IPS-18c (cell line): Measurements from ENCODE around the gene SHISAL2A.
"Not testable (repeated sequence)": the region's sequence is repeated elsewhere in the genome, so short reads cannot be mapped to it uniquely, and the experiment has no call there.

Source experiments
- H3K4me3 ChIP-seq: 2 replicates; pipeline ENCODE4 v1.7.0; 2013; ENCODE audit warnings: low read depth, mild to moderate bottlenecking, low read length, moderate library complexity; ENCODE audit not compliant: insufficient read depth
- H3K9me3 ChIP-seq: one replicate; pipeline ENCODE4 v1.6.1; 2013; ENCODE audit warnings: mild to moderate bottlenecking, low read length, moderate library complexity; ENCODE audit not compliant: control insufficient read depth, insufficient read depth

Gene SHISAL2A

DNA sequence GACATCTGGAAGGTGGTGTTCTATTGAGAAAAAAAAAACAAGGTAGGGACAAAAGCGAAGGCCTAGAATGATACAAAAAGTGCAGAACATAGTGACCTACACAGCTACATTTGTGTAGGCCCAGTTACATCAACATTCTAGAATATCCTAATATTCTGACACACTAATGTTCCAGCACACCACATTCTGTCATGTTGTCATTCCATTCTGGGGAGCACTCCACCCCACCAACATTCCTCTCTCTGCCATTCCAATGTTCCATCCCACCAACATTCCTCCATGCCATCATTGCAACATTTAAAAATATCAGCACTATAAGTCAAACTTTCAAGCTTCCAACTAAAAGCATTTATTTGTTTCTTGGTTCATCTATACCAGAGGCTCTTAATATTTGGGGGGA is 36.7 kb downstream of the SHISAL2A start:
- Histone ChIP-seq H3K4me3 (no peak overlapping the region), H3K9me3 (no peaks in the 10 kb centered on the region)

DNA sequence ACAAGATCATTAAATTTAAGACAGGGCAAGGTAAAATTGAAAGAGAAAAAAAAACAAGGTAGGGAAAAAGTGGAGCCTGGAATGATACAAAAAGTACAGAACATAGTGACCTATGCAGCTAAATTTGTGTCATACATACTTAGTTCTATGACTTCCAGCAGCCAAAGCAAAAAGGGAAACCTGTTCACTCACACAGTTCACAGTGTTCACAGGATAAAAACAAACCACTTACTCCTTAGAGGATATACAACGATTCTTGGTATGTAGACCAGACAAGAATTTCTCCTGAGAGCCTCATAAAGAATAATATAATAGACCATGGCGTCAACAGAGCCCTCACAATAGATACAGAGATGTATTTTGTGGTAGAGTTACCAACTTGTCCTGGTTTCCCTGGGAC is 37.6 kb downstream of the SHISAL2A start:
- Histone ChIP-seq H3K4me3 (no peak overlapping the region), H3K9me3 (no peaks in the 10 kb centered on the region)

DNA sequence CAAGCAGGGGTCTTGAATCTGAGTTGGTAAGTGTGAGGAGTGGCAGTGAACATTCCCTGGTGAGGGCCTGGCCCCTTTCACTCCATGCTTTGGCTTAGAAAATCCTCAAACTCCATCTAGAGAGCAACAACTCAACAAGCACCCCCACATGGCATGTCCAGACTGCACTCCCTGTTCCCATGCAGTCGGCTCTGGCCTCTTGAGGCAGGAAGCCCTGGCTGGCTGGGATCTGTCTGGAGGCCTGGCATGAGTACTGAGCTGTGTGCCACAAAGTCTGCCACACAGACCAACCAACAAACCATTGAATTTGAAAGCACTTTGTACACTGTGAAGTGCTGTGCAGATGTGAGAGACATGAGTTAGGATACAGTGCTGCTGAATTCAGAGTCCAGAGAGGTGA is 40.0 kb downstream of the SHISAL2A start:
- no peak overlapping the region for H3K4me3 ChIP-seq

DNA sequence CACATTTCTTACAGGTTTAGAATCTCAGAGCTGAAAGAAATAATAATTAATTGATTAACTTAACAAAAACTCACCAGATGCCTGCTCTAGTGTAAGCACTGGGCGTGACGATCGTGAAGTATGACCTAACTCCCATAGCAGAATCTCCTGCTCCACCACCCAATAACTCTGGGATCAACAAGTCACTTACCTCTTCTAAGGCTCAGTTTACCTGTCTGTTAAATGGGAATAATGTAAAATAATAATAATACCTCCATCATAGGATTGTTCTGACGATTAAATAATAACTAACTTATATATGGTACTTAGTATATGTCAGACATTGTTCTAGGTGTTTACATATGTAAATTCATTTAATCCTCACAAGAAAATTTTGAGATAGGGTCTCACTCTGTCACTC is 40.5 kb downstream of the SHISAL2A start:
- no peaks in the 10 kb centered on the region for H3K9me3 ChIP-seq
- H3K4me3 ChIP-seq: no peak overlapping the region

More for the DNA sequence above, 40.0 kb downstream of the SHISAL2A start:
- H3K9me3 ChIP-seq: no peaks in the 10 kb centered on the region

DNA sequence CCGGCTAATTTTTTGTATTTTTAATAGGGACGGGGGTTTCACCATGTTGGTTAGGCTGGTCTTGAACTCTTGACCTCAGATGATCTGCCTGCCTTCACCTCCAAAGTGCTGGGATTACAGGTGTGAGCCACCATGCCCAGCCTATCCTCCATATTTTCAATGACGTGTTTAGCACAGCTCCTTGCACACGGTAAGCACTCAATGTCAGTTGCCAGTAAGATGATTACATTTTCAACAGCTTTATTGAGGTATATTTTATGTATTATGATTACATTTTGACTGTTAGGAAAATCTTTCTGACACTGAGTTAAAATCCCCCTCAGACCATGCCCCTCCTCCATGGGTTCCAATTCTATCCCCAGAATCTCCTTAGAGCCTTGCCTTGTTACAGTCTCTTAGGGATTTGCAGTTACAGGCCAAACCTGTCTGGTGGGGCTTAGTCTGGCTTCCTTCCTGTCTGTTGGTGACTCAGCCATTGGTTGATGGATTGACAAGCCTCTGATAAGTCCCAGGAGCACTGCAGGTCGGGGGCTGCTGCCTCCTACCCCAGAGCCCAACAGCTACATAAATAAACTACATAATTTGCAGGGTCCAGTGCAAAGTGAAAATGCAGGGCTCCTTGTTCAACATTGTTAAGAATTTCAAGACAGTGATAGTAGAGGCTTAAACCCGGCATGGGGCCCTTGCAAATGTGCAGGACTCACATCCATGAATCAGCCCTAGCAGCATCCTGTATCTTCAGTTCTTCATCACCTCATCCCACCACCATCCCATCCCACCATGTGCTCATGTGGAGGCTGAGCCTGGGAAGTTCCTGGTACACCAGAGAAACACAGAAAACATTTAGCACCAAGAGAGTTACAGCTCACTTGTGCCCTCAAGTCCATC is 41.8 kb downstream of the SHISAL2A start:
- H3K9me3 ChIP-seq: no peaks in the 10 kb centered on the region

DNA sequence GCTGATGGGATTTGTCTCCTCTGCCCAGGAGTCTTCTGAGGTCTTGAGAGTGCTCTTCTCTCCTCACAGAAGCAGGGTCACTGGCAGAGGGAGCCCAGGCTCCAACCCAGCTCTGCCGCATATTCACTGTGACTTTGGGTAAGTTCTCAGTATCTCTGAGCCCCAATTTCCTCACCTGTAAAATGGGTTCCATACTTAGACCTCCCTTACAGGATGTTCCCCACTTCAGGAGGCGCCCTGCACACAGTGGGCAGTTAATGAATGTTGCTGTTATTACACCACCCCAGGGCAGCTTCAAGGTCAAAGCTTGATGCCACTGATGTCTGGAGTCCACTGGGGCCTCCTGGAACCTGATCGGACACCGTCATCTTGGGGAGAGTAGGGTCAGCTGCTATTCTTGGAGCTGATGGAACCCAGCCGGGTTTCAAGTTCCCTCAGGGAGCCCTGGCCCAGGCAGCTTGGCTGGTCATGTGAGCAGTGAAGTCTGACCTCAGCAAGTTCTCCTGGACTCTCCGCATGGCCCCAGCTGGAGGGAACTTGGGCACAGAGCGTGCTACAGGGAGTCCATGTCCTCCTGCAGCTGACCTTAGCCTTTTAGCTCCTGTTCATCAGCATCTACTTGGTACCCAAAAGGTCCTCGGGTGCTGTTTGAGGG is 43.4 kb downstream of the SHISAL2A start:
- Histone ChIP-seq H3K4me3 (no peak overlapping the region), H3K9me3 (no peaks in the 10 kb centered on the region)

More for the DNA sequence above, 41.8 kb downstream of the SHISAL2A start:
- H3K4me3 ChIP-seq: no peak overlapping the region

DNA sequence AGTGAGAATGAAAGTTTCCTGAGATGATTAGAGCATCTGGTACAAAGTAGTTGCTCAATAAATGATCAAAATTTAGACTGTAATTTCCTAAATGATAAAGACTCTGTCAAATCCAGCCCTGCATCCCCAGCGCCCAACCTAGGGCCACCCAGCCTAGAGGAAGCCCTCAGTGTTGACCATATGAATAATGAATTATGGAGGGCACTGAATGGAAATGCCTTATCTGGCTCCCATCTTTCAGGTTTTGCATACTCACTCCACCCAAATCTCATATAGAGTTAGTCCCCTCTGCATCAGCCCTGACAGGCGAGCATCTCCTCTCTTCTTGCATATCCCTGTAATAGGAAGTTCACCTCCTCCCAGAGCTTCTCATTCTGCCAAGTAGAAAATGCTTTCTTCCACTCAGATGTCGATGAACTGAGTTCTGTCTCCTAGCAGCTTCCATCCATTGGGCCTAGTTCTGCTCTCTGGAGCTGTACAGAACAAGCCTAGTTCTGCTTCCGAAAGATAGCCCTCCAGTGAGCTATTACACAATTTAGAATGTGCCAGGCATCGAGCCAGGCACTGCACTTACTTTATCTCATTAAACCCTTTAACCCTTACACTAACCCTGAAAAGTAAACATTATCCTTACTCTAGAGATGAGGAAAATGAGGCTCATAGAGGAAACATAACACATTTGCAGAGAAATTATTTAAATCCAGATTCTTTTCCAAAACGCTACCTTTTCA is 44.3 kb downstream of the SHISAL2A start:
- H3K4me3 ChIP-seq: no peak overlapping the region
- H3K9me3 ChIP-seq: no peaks in the 10 kb centered on the region

DNA sequence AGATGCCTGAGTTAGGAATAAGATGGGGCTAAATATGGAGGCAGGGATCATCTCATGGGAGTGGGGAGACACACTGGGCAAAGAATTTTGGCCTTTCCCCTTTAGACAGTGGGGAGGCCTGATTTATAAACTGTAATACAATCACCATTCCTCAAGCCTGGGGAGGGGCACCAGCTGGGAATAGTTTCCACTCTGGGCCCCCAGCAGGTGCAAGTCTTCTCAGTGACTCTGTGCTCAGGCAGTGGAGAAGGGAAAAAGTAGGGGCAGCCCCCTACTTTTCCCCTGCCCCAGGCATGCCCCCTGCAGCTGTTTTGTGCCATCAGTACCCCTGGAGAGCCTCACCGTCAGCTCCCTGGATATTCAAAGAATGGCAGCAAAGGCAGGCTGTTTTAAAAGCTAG is 46.1 kb downstream of the SHISAL2A start:
- no peaks in the 10 kb centered on the region for H3K9me3 ChIP-seq
- H3K4me3 ChIP-seq: no peak overlapping the region

DNA sequence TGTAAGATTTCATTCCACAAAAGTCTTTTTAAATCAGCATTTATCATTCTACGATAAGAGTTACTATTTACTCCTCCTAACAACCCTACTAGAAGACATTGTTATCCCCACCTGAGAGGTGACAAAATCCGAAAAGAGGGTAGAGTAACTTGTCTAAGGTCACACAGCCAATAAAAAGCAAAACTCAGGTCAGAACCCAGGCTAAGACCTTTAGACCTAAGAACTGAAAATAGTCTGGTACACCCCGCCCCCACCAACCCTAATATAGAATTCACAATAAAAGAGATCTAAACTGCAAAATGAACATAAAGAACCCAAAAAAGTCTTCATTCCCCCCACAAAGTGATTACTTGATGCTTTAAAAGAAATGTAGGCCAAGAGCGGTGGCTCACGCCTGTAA is 46.5 kb downstream of the SHISAL2A start:
- Histone ChIP-seq H3K9me3 (no peaks in the 10 kb centered on the region), H3K4me3 (no peak overlapping the region)

DNA sequence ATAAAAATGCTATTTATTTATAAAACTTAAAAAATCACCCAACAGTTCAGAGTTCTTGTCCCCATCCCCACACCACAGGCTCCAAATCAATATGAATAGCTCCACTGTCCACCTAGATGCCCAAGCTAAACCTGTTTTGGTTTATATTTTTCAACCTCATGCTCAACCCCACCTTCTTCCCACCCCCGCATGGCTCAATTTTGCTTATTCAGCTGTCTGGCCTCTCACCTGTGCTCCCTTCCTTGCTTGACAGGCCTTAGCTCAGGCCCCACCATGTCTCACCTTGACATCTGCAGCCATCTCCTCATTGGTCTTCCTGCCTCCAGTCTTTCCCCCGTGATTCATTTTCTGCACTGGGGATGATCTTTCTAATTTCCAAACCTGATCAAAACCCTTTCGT is 47.4 kb downstream of the SHISAL2A start:
- H3K9me3 ChIP-seq: no peaks in the 10 kb centered on the region
- H3K4me3 ChIP-seq: no peak overlapping the region

DNA sequence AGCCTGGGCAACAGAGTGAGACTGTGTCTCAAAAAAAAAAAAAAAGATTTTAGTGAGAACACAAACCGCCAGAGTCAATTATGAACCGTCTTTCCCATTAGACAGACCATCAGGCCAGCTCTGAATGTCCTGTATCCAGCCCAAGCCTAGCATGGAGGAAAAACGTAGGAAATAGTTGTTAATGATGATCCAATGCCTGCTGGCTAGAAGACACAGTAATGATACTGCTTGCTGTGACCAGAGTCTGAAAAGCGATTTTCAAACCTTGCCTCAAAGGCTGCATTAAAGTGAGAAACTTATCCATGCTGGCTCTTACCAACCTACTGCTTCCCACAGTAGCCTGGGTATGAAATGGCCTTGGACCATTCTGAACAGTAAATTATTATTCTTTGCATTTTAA is 48.2 kb downstream of the SHISAL2A start:
- Histone ChIP-seq H3K4me3 (no peak overlapping the region), H3K9me3 (no peaks in the 10 kb centered on the region)

DNA sequence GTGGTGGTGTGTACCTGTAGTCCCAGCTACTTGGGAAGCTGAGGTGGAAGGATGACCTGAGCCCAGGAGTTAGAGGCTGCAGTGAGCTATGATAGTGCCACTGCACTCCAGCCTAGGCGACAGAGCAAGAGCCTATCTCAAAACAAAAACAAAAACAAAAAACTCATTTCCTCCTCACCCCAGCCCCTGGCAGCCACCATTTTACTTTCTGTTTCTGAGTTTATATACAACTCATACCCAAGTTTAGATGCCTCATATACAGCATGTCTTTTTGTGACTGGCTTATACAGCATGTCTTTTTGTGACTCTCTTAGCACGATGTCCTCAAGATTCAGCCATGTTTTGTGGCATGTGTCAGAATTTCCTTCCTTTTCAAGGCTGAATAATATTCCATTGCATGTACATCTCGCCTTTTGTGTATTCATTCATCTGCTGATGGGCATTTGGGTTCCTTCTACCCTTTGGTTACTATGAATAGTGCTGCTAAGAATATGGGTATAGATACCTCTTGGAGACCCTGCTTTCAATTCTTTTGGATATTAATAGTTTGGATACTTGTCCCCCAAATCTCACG is 50.5 kb downstream of the SHISAL2A start:
- Histone ChIP-seq H3K4me3 (no peak overlapping the region), H3K9me3 (no peaks in the 10 kb centered on the region)

DNA sequence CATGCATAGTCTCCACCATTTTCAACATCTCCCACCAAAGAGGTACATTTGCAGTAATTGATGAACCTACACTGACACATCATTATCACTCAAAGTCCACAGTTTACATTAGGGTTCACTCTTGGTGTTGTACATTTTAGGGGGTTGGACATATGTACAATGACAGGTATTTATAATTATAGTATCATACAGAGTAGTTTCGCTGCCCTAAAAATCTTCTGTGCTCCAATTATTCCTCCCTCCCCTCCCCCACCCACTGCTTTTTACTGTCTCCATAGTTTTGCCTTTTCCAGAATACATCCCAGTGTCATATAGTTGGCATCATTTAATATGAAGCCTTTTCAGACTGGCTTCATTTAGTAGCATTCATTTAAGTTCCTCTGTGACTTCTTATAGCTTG is 51.6 kb downstream of the SHISAL2A start:
- Histone ChIP-seq H3K9me3 (no peaks in the 10 kb centered on the region), H3K4me3 (no peak overlapping the region)

DNA sequence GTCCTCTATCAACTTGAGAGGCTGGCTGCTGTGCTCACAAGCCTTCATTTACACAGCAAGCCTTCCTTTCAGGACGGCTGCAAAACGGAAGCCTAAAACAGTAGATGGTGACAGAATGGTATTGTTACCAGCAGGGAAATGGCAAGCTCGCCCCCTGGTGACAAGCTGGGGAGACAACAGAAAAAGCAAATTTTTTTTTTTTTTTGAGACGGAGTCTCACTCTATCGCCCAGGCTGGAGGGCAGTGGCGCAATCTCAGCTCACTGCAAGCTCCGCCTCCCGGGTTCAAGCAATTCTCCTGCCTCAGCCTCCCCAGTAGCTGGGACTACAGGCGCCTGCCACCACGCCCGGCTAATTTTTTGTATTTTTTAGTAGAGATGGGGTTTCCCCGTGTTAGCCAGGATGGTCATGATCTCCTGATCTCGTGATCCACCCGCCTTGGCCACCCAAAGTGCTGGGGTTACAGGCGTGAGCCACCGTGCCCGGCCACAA is 53.3 kb downstream of the SHISAL2A start:
- not testable (repeated sequence) for H3K4me3 ChIP-seq, H3K9me3 ChIP-seq

DNA sequence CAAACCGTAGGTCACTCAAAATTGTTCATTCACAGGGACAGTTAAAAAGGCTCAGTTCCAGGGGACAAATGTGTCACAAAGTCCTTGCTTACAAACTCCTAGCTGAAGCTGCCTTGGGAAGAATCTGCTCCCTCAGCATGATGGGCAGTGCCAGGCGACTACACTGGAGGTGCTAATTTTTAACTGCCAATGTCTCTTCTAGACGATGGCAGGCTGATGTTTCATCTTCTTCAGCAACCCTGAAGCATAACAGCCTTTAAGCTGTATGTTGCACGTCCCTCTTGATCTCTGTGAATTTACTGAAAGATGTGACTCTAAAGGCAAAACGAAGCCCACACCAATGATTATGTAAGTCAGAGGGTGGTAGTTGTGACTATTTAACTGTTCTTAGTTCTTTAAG is 53.9 kb downstream of the SHISAL2A start:
- no peaks in the 10 kb centered on the region for H3K9me3 ChIP-seq
- H3K4me3 ChIP-seq: no peak overlapping the region

DNA sequence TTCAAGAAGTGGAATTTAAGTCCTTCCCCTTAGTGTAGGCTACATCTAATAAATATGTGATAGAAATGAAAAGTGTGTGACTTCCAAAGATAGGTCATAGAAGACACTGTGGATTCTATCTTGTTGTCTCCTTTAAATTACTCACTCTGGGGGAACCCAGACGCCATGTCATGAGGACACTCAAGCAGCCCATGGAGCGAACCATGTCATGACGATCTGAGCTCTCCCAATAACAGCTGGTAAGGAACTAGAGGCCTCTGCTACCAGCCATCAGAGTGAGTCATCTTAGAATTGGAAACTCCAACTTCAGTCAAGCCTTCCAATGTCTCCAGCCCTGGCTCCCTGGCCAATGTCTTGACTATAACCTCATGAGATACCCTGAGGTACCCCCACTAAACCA is 58.9 kb downstream of the SHISAL2A start:
- H3K4me3 ChIP-seq: no peak overlapping the region
- no peaks in the 10 kb centered on the region for H3K9me3 ChIP-seq

DNA sequence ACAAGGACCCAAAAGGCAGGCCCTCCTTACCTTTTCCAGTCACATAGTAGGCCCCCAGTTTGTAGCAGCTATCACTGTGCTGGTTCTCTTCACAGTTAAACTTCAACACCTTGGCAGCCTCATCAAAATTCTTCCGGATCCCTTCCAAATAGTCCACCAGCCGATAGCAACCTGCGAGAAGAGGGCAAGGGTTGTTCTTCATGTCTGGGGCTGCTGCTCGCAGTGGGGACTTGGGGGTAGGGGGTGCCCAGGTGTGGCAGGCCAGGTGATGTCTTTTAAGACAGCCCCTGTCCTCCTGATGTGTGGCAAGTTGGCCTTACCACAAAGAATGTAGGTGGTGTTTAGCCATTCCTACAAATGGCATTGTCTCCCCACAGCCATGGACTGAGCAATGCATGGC is 59.7 kb downstream of the SHISAL2A start:
- H3K4me3 ChIP-seq: no peak overlapping the region

More for the DNA sequence above, 59.7 kb downstream of the SHISAL2A start:
- no peaks in the 10 kb centered on the region for H3K9me3 ChIP-seq
